NCI-H748 (cell line): Measurements from ENCODE around the gene GLB1L3.
"Not testable (repeated sequence)": the region's sequence is repeated elsewhere in the genome, so short reads cannot be mapped to it uniquely, and the experiment has no call there.

Experiments used
- DNase-seq: peaks from one replicate; lab custom pipeline; 2025; ENCODE audit not compliant: unreplicated experiment; lab: John Stamatoyannopoulos, UW

Gene GLB1L3

GRCh38 chr11:134250675-134251074 lies 25.5 kb upstream of the GLB1L3 start:
- no peak for DNase-seq

- peak; percentile 68 for DNase-seq
These were observed 23.6 kb upstream of the GLB1L3 start for GRCh38 chr11:134252346-134253187.

GRCh38 chr11:134253188-134253993 lies 22.8 kb upstream of the GLB1L3 start, which contains the start of the genes ACAD8 and THYN1:
Gene ACAD8 (plus strand): TSS chr11:134253568. CDS start chr11:134253601, 33 bp downstream.
Gene THYN1 (minus strand): TSS chr11:134253352. CDS start chr11:134252882, 470 bp downstream.
- DNase-seq, result peak; percentile 96

GRCh38 chr11:134254433-134255183 lies 21.6 kb upstream of the GLB1L3 start:
- DNase-seq, result no peak

GRCh38 chr11:134255184-134255561 lies 21.0 kb upstream of the GLB1L3 start:
- not testable (repeated sequence) for DNase-seq

- DNase-seq, result no peak
These were observed 19.1 kb upstream of the GLB1L3 start for GRCh38 chr11:134257101-134257500.

- DNase-seq, result no peak
These were observed 17.6 kb upstream of the GLB1L3 start for GRCh38 chr11:134258577-134258976.

GRCh38 chr11:134260503-134260902 lies 15.7 kb upstream of the GLB1L3 start:
- no peak for DNase-seq

GRCh38 chr11:134260983-134261382 lies 15.2 kb upstream of the GLB1L3 start:
- DNase-seq, result no peak

GRCh38 chr11:134261626-134262488 lies 14.3 kb upstream of the GLB1L3 start:
- DNase-seq, result peak; percentile 26

- no peak for DNase-seq
These were observed 11.0 kb upstream of the GLB1L3 start for GRCh38 chr11:134264966-134265764.

GRCh38 chr11:134266440-134266839 lies 9.7 kb upstream of the GLB1L3 start:
- no peak for DNase-seq

- DNase-seq, result no peak
These were observed 9.3 kb upstream of the GLB1L3 start for GRCh38 chr11:134266841-134267251.

- DNase-seq, result no peak
These were observed 8.7 kb upstream of the GLB1L3 start for GRCh38 chr11:134267461-134267860.

- DNase-seq, result no peak
These were observed 8.2 kb upstream of the GLB1L3 start for GRCh38 chr11:134267966-134268365.

GRCh38 chr11:134270250-134270714 lies 5.9 kb upstream of the GLB1L3 start:
- DNase-seq, result peak; percentile 25

- DNase-seq, result no peak
These were observed 4.2 kb upstream of the GLB1L3 start for GRCh38 chr11:134271978-134272377.

- no peak for DNase-seq
These were observed 3.5 kb upstream of the GLB1L3 start for GRCh38 chr11:134272381-134273316.
